Activated T-cell treated with anti-CD3 and anti-CD28 coated beads, Interleukin-2, amount 50 U/mL, for 48 hours (primary cell): ENCODE data around the gene DLGAP5.

Source experiments
- DNase-seq, 2 experiments: peaks; one replicate each; pipeline ENCODE4 v3.0.0-alpha.2; 2020

Gene DLGAP5

DNA sequence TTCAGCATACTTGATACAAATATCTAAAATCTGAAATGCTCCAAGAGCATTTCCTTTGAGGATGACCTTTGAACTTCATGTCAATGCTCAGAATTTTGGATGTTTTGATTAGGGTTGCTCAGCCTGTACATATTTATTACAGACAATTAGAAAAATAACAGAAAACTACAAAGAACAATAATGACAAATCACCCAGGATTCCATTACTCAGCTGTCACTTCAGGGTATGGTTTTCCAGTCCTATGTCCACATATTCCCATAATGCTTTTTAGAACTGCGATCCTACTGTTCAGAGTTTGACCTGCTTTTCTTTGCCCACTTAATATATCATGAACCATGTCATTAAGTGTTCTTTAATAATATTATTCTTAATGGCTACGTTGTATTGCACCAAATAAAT is 11.4 kb downstream of the DLGAP5 start:
- no peak for DNase-seq

DNA sequence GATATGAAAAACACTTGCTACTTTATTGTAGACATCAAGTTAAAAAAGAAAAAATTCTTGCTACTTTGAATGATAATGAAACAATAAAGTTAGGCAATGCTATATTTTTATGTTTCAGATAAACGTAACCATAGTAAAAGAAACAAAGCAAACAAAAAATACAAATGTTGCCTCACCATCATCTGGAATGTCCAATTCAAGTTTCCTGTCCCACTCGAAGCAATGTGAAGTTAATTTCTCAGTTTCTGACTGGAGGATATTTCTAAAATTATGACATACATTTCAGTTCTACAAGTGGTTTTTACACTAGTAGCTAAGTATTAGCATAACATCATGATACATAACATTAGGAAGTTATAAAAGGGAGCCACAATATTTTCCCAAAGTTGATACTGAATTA is 20.9 kb downstream of the DLGAP5 start:
- no peak for DNase-seq

DNA sequence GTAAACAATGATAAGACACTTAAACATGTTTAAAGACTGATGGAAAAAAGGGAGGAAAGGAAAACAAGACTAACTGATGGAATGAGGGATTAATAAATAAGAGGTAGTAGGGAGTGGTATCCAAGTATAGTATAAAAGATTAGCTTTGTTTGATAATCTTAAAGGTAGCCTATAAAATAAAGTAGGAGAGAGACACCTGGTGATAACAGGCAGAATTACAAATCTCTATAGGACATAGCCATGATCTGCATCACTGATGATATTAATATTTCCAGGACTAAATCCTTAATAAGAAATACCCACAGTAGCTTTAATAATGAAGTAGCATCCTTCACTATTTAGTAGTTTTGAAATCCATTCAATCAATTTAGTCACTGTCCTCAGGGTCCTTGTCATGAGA is 30.4 kb downstream of the DLGAP5 start:
- no peak for DNase-seq

DNA sequence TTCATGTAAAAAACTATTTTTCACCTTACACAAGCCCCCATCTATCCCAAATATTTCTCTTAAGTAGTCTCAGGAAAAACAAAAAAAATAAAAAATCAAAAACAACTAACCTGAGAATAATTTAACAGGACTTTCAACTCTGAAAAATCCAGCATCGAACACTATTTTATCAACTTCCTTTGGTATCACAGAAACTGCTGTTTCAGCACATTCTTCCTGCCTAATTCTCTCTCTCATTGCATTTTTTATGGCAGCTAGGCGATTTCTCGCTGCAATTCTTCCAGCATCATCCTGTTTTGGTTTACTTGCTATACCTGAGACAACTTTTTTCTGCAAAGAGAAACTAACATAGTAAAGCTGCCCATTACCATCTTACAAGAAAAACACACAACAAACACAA is 33.0 kb downstream of the DLGAP5 start:
- DNase-seq: no peak

DNA sequence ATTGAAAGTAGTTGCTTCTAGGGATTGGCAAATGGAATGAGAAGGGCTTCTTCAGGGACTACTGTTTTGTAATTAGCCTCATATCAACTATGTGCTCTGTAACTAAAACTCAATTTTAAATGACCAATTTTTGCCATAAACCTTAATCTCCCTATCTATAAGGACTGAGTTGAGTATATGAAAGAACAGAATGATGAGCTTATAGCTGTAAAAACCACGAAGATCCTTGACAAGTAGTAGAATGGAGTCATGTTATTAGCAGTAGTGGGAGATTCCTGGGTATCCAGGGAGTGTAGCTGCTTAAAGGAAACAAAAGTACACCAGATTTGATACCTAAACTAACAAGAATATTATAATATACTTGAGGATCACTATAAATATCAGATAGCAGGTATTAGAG is 34.3 kb downstream of the DLGAP5 start:
- DNase-seq: no peak

DNA sequence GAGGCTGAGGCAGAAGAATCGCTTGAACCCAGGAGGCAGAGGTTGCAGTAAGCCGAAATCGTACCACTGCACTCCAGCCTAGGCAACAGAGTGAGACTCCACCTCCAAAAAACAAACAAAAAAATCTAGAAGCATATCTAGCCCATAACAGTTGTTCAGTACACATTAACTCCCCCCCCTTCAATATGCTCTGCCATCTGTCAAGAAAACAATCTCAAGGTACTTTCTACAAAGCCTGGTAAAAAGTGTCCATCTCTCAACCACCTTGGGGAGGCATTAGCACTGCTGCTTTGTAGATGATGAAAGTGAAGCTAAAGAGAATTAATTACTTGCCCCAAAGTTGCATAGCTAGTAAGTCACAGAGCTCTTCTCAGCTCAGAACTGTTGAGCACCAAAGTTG is 37.4 kb downstream of the DLGAP5 start:
- no peak for DNase-seq

DNA sequence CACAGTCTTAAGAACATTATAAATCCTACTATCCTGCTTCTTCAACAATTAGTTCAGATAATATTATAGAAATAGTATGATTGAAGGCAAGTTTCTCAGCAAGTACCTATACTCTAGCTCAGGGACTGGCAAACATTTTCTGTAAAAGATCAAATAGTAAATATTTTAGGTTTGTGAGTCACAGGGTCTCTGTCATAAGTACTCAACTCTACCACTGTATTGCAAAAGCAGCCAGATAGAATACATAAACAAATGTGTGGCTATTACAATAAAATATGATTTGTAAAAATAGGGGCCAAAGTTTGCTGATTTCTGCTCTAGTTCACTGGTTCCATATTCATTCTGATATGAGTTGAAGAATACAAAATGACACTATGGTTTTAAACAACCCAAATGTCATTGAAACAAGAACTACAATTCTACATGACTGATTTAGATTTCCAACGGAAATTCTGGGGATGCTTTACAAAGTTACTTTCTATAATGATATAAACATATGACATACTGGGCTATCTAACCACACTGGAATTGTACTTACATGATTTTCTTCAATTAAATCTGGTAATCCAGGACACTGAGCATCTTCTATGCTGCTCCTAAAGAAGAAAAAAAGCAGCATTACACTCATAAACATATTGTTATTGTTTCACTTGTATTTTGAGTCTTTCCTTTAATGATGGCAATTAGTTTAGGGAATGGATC is 39.2 kb downstream of the DLGAP5 start:
- DNase-seq: no peak

DNA sequence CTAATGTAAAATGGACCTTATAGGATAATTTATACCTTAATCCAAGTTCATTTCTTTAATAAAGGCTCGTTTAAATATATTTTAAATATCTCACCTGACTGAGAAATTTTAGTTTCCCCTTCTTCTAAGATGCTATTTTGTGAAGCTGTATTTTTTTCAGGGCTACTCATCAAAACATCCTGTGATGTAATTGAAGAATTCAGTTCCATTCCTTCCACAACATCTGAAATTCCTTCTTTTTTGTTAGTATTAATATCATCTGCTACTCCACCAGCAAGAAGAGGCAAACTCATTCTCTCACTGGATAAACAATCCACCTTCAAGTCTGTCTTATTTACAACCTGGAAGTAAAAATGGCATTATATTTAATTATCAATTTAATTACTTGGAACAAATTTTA is 39.8 kb downstream of the DLGAP5 start:
- DNase-seq: no peak

DNA sequence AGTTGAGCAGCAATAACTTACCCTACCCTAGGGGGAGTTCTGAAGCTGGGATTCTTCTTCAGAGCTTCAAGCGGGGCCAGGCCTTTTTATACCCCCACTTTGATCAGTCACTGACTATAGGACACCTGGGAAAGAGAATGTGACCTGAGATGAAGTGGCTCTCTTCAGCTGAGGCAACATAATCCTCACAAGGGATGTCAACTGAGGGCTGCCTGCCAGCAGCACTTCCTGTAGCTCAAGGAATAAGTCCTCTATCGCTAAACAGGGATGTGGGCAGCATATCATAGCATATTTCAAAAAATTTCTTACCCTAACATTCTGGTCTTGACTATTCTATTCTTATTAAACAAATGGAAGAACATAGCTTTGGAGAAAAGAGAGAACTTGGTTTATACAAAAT is 45.0 kb downstream of the DLGAP5 start:
- no peak for DNase-seq

DNA sequence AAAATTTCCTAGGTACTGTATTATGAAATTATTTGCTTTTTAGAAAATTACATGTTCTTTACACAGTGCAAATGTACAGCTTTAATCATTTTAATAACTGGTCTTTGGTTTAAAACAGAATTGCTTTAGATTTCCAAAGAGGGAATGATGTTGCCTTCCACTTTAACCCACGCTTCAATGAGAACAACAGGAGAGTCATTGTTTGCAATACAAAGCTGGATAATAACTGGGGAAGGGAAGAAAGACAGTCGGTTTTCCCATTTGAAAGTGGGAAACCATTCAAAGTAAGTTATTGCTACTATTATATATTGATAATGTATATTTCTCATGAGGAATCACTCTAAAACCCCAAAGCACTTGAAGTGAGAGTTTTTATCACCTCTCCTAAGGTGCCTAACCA is 48.9 kb downstream of the DLGAP5 start:
- no peak for DNase-seq

DNA sequence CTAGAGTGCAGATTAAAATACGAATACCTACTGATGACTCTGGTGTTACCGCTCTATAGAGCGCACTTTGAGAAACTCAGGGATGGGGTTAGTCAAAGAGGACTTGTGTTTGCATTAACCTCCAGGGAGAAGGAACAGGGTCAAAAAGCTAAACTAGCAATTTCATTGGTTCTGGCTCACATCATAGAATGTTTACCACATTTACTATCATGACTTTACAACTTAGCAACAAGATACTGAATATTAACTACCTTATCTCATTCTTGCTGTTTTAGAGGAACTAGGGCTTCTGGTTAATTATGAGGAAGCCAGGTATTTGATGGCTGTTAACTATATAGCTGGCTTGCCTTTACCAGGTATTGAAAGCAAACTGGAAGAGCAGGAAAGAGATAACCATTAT is 49.6 kb downstream of the DLGAP5 start:
- DNase-seq: no peak

DNA sequence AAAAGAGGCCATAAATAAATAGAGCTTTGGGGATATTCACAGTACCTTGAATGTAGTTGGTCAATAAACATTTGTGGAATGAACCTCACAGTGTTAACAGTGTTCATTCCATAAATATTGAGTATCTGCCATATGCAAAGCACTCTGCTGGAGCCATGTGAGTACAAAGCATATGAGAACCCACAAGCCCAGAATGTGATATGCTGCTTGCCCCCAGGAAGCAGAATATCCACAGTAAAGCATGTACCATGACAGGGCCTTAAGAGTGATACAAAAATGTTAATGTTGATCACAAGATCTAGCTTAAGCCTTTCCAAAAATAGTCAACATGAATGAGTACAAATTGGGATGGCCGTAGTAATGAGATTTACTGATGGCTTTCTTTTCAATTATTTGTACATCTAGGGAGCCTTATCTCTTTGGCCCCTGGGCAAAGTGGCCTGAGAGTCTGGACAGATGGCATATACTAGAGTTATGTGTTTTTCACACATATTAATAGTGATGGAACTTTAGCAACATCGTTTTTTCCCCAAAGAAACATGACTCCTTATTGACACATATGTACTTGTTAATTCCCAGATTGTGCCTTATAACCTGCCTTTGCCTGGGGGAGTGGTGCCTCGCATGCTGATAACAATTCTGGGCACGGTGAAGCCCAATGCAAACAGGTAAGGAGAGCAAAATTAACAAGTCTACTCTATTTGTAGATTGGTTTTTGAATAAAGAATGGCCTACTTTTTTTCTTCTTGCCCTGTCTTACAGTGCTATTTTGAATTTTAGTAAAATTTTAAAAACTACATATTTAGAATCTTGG is 51.5 kb downstream of the DLGAP5 start:
- DNase-seq: no peak

DNA sequence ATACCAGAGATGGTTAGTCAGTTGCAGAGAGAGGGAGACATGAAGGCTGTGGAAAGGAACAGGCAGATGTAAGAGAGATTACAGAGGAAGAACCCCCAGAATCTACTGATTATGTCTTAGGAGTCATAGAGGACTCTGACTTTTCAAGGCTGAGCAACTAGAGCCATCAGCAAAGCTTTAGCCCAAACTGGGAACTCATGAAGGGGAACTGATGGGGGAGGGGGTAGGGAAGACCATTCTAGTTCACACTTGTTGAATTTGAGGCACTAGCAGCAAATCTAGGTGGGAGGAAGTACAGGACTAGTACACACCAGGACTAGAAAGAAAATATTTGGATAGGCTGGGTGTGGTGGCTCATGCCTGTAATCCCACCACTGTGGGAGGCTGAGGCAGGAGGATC is 52.2 kb downstream of the DLGAP5 start:
- no peak for DNase-seq

DNA sequence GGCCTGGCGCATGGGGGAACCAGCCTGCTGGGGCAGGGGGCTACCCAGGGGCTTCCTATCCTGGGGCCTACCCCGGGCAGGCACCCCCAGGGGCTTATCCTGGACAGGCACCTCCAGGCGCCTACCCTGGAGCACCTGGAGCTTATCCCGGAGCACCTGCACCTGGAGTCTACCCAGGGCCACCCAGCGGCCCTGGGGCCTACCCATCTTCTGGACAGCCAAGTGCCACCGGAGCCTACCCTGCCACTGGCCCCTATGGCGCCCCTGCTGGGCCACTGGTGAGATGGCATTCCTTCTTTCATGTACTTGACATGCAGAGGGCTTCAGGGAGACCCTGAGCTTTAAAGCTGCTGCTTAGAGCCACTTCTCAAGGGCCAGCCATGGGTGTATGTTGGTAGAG is 53.3 kb downstream of the DLGAP5 start:
- no peak for DNase-seq

DNA sequence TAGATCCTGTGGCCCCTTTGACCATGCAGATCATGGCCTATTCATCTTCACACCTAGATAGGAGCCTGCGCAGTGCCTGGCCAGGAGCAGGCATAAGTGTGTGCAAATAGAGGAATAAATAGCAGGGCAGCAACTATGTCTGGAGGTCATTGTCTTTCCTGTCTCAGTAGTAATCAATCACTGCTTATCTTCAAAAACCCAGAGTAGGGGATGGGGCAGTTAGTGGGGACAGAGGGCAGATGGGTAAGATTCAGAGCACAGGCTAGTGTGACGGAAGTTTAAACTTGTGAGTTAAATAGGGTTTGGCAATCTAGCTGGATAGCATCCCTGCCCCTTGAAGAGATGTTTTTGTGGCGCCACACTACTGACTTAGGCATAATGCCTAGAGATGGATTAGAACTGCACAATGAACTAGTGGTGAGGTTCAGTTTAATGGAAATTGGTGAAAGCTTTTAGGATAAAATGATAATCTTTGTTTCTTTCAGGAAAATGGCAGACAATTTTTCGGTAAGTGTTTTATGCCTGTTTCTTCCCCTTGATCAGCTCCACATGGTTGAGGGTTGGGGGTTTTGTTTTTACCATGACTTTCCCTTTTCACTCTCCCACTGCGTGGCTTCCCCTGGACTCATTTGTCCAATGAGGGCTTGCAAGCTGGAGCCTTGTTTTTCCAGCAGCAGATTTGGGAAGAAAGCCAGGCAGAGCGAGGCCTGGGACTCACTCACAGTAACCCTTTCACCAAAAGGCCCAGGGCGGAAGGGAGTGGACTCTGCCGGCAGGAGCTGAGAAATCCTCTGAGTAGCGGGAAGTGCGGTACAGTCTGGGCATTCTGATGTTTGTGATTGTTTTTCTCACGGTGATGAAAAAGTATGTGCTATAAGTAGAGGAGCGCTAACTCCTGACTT is 54.2 kb downstream of the DLGAP5 start:
- DNase-seq: no peak

DNA sequence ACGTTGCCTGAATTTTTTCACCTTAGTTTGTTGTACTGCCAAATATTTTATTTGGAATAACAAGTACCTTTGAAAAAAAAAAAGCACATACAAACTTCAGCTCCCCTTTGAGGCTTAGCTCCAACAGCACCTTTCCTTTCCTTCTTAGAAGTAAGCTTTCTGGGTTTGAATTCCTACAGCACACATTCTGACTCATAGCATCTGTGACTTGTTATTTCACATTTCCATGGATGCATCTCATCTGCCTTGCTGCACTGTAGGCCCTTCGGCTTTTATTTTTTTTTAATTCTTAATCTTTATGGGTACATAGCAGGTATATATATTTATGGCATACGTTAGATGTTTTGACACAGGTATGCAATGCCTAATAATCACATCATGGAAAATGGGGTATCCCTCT is 55.1 kb downstream of the DLGAP5 start:
- DNase-seq: no peak

DNA sequence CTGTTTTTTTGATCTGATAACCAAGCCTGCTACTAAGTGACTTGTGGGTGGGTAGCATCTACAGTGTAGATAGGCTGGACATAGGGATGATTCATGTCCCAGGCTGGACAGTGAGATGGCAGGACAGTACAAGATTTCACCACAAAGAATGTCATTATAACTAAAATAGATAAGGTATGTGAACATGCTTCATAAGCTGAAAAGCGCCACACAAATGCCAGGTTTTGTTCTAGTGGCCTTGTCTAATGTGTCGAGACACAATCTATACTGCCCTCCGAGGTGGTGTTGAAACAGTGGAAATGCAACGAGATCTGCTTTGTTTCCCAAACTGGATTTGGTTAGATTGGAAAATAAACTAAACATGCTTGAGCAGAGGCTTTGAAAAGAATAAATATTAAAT is 58.0 kb downstream of the DLGAP5 start:
- DNase-seq: no peak

DNA sequence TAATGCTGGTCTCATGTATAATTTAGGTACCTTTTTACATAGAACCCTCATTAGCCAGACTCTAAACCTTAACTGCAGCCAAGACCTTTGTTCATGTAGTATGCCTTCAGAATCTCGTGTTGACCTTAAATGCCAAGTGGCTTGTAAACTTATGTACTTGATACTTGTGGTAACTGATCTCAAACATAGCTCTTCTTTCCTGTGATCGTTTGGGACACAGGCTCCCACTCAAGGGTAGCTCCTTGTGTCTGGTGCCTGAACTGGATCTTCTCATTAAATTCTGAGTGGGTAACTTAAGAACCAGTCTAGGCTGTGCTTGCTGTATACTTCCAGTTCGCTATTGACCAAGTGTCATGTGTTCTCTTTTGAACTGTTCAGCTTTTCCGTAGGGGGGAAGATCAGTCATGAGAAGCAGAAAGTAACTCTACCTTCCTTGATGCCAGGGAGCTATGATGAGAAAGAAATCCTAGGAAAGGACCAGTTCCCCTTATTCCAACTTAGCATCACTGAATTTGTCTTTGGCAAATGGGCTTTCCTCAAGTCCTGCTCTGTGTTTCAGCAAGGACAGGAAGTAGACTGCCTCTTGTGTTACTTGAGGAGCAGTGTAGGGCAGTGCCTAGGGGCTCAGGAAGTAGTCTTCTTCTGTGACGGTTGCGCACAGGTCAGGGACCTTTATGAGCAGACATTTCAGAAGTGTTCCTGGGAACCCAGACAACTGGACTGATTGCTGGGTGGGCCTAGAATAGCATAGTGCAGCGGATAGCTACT is 59.8 kb downstream of the DLGAP5 start:
- DNase-seq: no peak

DNA sequence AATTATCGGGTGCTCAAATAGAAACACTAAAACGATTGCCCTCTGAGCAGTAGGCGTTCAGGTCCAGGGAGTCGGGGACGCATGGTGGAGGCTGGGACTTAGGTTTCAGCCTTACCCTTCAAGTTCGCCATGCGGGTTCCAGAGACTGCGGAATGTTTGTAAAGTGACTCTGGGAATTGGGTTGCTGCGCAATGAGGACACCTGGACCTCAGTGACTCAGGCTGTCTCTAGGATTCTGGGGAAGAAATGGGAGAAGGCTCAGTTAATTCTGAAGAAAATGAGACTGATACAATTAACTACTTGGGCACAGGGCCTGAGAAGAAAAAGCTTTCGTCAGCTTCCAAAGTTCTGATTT is 61.2 kb downstream of the DLGAP5 start:
- DNase-seq: no peak

DNA sequence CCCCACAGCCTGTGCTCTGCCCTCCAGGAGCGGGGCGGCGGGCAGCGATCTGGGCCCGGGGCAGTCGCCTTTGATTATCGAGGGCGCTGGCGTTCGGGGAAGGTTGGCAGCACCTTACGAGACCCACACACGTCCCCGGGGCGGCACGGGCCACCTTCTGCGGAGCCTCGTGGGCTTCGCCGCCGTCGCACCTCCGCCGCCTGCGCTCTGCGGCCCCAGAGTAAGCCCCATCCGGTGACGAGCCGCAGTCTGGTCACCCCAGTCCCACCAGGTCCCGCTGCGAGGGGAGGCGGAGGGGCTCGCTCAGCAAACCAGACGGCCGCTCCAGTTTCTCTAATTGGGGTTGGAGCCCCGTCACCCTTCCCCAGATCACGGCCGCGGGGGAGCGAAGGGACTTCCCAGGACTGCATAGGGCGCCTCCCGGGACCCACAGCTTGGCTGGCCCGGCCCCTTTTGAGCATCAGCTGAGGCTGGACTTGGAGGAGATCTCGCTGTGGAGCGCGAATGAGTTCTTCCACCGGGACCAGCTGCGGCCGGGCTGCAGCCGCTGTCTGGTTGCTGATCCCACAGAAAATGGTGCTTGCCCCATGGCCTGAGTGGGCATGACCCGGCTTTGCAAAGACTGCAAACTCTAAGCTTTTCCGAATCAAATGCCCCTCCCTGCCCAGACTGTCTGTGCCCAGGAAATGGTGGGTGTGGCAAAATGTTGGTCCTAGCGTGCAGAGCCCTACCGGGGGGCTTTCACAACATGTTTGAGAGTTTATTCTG is 61.8 kb downstream of the DLGAP5 start:
- DNase-seq: peak; percentile 67

DNA sequence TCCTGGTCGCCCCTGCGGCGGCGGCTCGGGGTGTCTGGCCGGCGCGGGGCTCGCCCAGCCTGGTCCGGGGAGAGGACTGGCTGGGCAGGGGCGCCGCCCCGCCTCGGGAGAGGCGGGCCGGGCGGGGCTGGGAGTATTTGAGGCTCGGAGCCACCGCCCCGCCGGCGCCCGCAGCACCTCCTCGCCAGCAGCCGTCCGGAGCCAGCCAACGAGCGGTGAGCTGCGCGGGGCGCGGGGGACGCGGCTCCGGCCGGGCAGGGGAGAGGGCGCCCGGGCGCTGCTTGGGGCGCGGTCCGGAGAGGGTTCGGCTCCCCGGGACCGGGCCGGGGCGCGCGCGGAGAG is 62.3 kb downstream of the DLGAP5 start, which contains the start of gene LGALS3:
Gene LGALS3, plus strand, starts transcription at position 167 of the 342 bp plus-strand sequence. CDS start 8,122 bp downstream, outside the sequence.
- peak; percentile 45 to 55 for DNase-seq
